Left ventricle myocardium inferior (tissue), 1 donor: ENCODE measurements around the gene TLE5. TPM values are rescaled to one million over a fixed set of nuclear protein-coding genes. Genes with fewer than 3 reads are reported as not detected.
A peak's percentile ranks its signal among the peaks of the same experiment; 100 is the strongest.

Experiments used
- DNase-seq: peaks from one replicate; pipeline ENCODE4 v3.0.0-alpha.2; 2020
- H3K27ac ChIP-seq: fragments of 200-600 bp; replicated peaks from 2 replicates; pipeline ENCODE4 v1.8.0; 2021
- H3K27me3 ChIP-seq: fragments of 200-600 bp; 2 replicates; pipeline ENCODE4 v1.8.0; 2021; ENCODE audit warnings: low read depth
- H3K36me3 ChIP-seq: fragments of 200-600 bp; 2 replicates; pipeline ENCODE4 v1.8.0; 2021
- H3K4me1 ChIP-seq: fragments of 200-600 bp; 2 replicates; pipeline ENCODE4 v1.8.0; 2021
- H3K4me3 ChIP-seq: fragments of 200-600 bp; 2 replicates; pipeline ENCODE4 v1.8.0; 2021; ENCODE audit warnings: mild to moderate bottlenecking, moderate library complexity
- H3K9me3 ChIP-seq: fragments of 200-600 bp; replicated peaks from 2 replicates; pipeline ENCODE4 v1.8.0; 2021
- intact Hi-C: fragments of 100-400 bp; cut with micrococcal nuclease; formaldehyde crosslinking; loops from one replicate; pipeline ENCODE4 v1.11.0; 2022
- long read RNA-seq: library from polyadenylated mRNA; unstranded; transcript quantifications from one replicate; pipeline ENCODE4 v2.0.0, GENCODE V29; 2021
- total RNA-seq: library from RNA; stranded (reverse); fragmentation: NEBNext Ultra II Directional; extraction: Animal tissue kit (Norgen Biotek cat#: 25700); gene quantifications from one replicate; pipeline ENCODE4 v1.2.1, GENCODE V29; 2021
- TF ChIP-seq, protein P1 (sequence below): fragments of 200-600 bp; IDR thresholded peaks from 2 replicates; pipeline ENCODE4 v1.8.0; 2021; ENCODE audit warnings: antibody characterized with exemption, mild to moderate bottlenecking, borderline replicate concordance
- donor health status: DM: no; HTN: yes; CAD: no; lungs with severe emphysema.

TLE5 gene, protein sequence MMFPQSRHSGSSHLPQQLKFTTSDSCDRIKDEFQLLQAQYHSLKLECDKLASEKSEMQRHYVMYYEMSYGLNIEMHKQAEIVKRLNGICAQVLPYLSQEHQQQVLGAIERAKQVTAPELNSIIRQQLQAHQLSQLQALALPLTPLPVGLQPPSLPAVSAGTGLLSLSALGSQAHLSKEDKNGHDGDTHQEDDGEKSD
- total RNA-seq = 799 TPM
- long read RNA-seq, transcript AES-201 (7 exons, 1,884 nt) = minor isoform, 61 of 778 reads
- long read RNA-seq, transcript AES-202 (7 exons, 1,608 nt) = major isoform, 418 of 778 reads
- long read RNA-seq, transcript AES-207 (6 exons, 942 nt) = minor isoform, 44 of 778 reads
- long read RNA-seq, partial matches to known transcripts = 9 of 778 reads
- long read RNA-seq, other reads (novel, unspliced or antisense) = 243 of 778 reads

DNA sequence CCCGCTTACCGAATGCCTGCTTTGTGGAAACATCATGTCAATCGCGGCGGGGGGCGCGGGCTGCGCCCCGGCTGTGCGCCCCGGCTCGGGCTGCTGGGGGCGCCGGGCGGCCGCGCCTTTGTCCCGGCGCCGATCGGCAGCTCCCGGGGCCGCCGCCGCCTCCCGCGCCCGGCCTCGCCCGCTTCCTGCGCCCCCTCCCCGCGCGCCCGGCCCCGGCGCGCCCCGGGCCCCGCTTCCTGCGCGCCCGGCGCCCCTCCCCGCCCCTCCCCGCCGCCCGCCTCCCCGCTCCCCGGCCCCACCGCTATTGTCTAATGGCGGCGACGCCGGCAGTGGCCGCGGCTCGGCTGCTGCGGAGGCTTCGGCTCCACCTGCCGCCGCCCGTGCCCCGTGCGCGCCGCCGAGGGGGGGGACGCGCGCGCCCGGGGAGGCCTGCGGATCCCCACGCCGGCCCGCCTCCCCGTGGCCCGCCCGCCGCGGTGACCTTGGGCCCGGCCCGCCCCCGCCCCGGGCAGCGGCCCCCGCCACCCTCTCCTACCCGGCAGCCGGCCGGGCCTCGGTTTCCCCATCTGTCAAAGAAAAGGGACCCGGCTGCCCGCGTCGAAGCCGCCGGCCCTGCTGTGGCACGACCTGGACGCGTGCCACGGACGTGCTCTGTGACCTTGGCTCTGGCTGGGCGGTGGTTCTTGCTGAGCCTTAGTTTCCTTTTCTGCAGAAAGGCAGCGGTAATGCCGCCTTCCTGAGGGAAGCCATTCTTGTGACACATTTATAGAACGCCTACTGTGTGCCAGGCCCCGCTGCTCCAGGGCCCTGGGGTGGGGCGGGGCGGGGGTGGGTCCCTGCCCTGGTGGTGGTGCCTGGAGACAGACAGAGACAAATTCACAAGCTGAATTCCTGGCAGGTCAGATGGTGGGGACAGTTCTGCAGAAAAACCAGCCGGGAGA lies at the start of gene TLE5:
TSS of gene TLE5 (minus strand) at position 331 of the 941 bp plus-strand sequence. CDS start at position 36, 295 bp downstream.
- intact Hi-C loops = no loop called here
- Histone ChIP-seq H3K36me3 (peaks cover 26% of the 10 kb centered on the region), H3K27ac (peak within 1 kb of the TSS; percentile 97), H3K4me3 (peak within 1 kb of the TSS; percentile 79), H3K9me3 (no peaks in the 10 kb centered on the region), H3K27me3 (no peaks in the 10 kb centered on the region), H3K4me1 (peaks cover 51% of the 10 kb centered on the region)
- TF ChIP-seq, protein P1, sequence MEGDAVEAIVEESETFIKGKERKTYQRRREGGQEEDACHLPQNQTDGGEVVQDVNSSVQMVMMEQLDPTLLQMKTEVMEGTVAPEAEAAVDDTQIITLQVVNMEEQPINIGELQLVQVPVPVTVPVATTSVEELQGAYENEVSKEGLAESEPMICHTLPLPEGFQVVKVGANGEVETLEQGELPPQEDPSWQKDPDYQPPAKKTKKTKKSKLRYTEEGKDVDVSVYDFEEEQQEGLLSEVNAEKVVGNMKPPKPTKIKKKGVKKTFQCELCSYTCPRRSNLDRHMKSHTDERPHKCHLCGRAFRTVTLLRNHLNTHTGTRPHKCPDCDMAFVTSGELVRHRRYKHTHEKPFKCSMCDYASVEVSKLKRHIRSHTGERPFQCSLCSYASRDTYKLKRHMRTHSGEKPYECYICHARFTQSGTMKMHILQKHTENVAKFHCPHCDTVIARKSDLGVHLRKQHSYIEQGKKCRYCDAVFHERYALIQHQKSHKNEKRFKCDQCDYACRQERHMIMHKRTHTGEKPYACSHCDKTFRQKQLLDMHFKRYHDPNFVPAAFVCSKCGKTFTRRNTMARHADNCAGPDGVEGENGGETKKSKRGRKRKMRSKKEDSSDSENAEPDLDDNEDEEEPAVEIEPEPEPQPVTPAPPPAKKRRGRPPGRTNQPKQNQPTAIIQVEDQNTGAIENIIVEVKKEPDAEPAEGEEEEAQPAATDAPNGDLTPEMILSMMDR = peak; percentile 24
- peak; percentile 78 for DNase-seq

DNA sequence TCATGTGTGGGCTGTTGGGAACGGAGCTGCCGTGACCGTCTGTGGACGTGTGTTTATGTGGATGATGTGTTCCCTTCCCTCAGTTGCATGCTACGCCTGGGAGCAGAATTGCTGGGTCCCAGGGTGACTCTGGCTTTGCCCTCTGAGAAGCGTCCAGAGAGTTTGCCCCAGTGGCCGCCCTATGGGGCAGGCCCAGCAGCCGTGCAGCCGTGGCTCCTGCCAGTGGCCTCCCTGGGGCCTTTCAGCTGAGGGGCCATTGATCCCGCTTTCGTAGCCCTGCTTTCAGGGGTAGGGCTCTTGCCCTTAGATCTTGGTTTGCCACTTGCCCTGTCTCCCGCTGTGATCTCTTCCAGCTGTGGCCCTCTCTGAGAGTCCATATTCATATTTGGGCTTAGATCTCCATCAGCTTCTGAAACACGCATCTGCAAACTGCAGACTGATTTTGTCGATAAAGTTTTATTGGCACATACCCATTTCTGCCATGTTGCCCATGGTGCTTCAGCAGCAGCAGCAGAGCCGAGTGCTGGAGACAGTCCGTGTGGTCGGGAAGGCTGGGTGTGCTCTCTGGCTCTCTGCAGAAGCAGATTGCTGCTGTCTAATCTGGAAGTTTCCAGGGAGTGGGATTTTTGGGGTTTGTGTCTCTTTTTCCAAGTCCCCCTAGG lies 49.4 kb upstream of the TLE5 start:
- no peaks in the 10 kb centered on the region for H3K9me3 ChIP-seq
- intact Hi-C loops = no loop called here
- DNase-seq = no peak
- no peak overlapping the region for H3K27ac ChIP-seq
- no peaks in the 10 kb centered on the region for H3K27me3 ChIP-seq
- H3K4me1 ChIP-seq = peaks cover 58% of the 10 kb centered on the region
- TF ChIP-seq, protein P1 = no peak
- H3K36me3 ChIP-seq = peaks cover 48% of the 10 kb centered on the region
- H3K4me3 ChIP-seq = no peak overlapping the region

DNA sequence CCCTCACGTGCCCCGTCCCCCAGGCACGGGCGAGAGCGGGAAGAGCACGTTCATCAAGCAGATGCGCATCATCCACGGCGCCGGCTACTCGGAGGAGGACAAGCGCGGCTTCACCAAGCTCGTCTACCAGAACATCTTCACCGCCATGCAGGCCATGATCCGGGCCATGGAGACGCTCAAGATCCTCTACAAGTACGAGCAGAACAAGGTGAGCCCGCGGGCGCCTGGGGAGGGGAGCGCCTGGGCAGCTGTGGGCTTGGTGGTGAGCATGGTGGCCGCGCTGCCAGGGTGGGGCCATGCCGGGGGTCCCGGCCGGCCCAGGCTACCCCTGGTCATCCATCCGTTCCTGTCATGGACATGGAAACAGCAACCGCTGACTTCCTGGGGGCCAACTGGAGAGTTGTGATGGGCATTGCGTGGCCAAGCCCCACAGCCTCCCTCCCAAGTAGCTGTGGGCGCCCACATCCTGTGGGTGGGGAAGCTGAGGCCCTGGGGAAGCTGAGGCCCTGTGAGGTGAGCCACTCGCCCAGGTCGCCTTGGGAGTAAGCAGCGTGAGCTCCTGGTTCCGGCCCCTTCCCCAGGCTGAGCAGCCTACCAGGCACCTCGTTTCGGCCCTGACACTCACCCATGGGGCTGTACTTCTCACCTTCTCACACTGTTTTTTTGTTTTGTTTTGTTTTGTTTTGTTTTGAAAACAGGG lies 48.0 kb upstream of the TLE5 start:
- H3K36me3 ChIP-seq = peaks cover 42% of the 10 kb centered on the region
- no peak overlapping the region for H3K27ac ChIP-seq
- TF ChIP-seq, protein P1 = no peak
- peaks cover 63% of the 10 kb centered on the region for H3K4me1 ChIP-seq
- no peaks in the 10 kb centered on the region for H3K9me3 ChIP-seq
- no peak for DNase-seq
- H3K27me3 ChIP-seq = no peaks in the 10 kb centered on the region
- intact Hi-C loops = no loop called here
- H3K4me3 ChIP-seq = no peak overlapping the region

DNA sequence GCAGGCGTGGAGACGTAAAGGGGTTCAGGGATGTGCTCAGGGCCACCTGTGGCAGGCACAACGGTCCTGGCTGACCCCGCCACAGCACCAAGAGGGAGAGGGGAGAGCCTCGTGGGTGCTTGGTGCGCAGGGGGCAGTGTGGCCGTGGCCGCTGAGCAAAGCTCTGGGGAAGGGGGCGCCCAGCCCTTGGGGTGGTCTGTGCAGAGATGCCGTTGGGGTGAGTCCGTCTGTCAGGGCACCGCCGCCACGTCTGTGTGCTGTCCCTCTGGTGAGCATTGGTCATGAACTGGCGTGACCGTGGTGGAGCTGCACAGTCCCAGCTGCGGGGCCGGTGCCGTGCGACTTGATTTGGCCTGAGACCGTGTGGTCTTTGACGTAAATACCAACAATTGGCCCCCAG lies 47.2 kb upstream of the TLE5 start:
- Histone ChIP-seq H3K9me3 (no peaks in the 10 kb centered on the region), H3K4me3 (no peak overlapping the region), H3K27ac (no peak overlapping the region), H3K4me1 (peaks cover 66% of the 10 kb centered on the region), H3K36me3 (peaks cover 34% of the 10 kb centered on the region), H3K27me3 (no peaks in the 10 kb centered on the region)
- no peak for DNase-seq
- intact Hi-C loops = no loop called here
- TF ChIP-seq, protein P1 = no peak

DNA sequence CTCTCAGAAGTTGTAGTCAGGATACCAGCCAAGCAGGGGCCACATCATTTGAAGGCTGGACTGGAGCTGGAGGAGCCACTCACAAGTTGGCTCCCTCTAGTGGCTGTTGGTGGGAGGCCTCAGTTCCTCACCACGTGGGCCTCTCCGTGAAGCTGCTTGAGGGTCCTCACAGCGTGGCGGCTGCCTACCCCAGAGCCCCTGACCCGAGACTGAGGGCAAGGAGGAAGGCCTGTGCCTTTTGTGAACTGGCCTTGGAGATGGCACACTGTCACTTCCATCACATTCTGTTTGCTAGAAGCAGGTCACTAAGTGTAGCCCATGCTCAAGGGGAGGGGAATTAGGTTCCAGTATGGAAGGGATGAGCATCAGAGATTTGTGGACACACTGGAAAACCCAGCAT lies 46.5 kb upstream of the TLE5 start:
- Histone ChIP-seq H3K4me3 (no peak overlapping the region), H3K27me3 (no peaks in the 10 kb centered on the region), H3K4me1 (peaks cover 66% of the 10 kb centered on the region), H3K36me3 (peaks cover 28% of the 10 kb centered on the region), H3K27ac (no peak overlapping the region), H3K9me3 (no peaks in the 10 kb centered on the region)
- DNase-seq = peak; percentile 56
- TF ChIP-seq, protein P1 = peak; percentile 88
- intact Hi-C loops = no loop called here
